Transverse colon (tissue), 4 donors: ENCODE data around the gene KCTD1. TPM values are rescaled to one million over a fixed set of nuclear protein-coding genes. Genes with fewer than 3 reads are reported as not detected.
A peak's percentile ranks its signal among the peaks of the same experiment; 100 is the strongest.

Experiments
- DNase-seq: peaks from one replicate; pipeline ENCODE4 v3.0.0-alpha.2; 2019
- H3K27ac ChIP-seq, 4 donors: fragments of 200-600 bp; sonication (generic); 2 replicates each; pipeline ENCODE4 v1.5.1; 2016 to 2018; ENCODE audit warnings: inconsistent platforms in 4 of 4
- H3K27me3 ChIP-seq: fragments of 200-600 bp; sonication (generic); 2 replicates; pipeline ENCODE4 v1.5.1; 2017; ENCODE audit warnings: inconsistent platforms
- H3K36me3 ChIP-seq, 4 donors: fragments of 200-600 bp; sonication (generic); 2 replicates each; pipeline ENCODE4 v1.5.1; 2017 to 2019; ENCODE audit warnings: inconsistent platforms in 4 of 4
- H3K4me1 ChIP-seq, 4 donors: fragments of 200-600 bp; sonication (generic); 2 replicates each; pipeline ENCODE4 v1.5.1; 2017 to 2020; ENCODE audit warnings: inconsistent platforms in 4 of 4
- H3K4me3 ChIP-seq, 4 donors: fragments of 200-600 bp; sonication (generic); 1 replicate in 1 of 4; 2 replicates in 3 of 4; pipeline versions ENCODE4 v1.5.1 to v1.6.1; 2017 to 2019; ENCODE audit warnings: inconsistent platforms in 4 of 4
- H3K9me3 ChIP-seq, 2 donors: fragments of 200-600 bp; sonication (generic); 2 replicates each; pipeline ENCODE4 v1.5.1; 2017 to 2019; ENCODE audit warnings: inconsistent platforms in 2 of 2
- EP300 ChIP-seq: sonication (generic); formaldehyde crosslinking; IDR thresholded peaks from one replicate; pipeline ENCODE4 v1.6.1; 2017; ENCODE audit warnings: antibody characterized with exemption, low read depth
- POLR2A ChIP-seq: fragments of 450-650 bp; IDR thresholded peaks from one replicate; pipeline ENCODE4 v1.6.1; 2016; ENCODE audit warnings: antibody characterized with exemption, mild to moderate bottlenecking, moderate library complexity
- POLR2AphosphoS5 ChIP-seq, 3 donors: sonication (generic); formaldehyde crosslinking; IDR thresholded peaks; one replicate each; pipeline ENCODE4 v1.6.1; 2016; ENCODE audit warnings: antibody characterized with exemption in 3 of 3
- WGBS, 2 donors: methylation state at CpG; one replicate each; pipeline ENCODE4 v1.1.5; 2018; ENCODE audit warnings: low coverage in 1 of 2; 5-methylcytosine and 5-hydroxymethylcytosine counted together
- in situ Hi-C, 4 donors: fragments of 200-750 bp; cut with MboI; loops; one replicate each; pipeline versions ENCODE4 v1.15.0 to v1.15.1; 2017; ENCODE audit warnings: low sequenced_read_pairs in 3 of 4, low pct_ligation_motif_present in 1 of 4, low pct_unique_long_range_greater_than_20kb in 1 of 4
- intact Hi-C: fragments of 100-400 bp; cut with DNase I; formaldehyde crosslinking; loops from one replicate; pipeline ENCODE4 v1.15.1; 2023; ENCODE audit warnings: low total_unique reads
- total RNA-seq, 4 donors: library from RNA; depleted of rRNA; stranded (reverse); fragments of >200 nt; gene quantifications; one replicate each; pipeline ENCODE4 v1.1.0, GENCODE V29; 2016
- TF ChIP-seq, protein P1 (sequence below), 5 experiments: fragments of 200-600 bp in 3 of 5; fragments of 450-650 bp in 2 of 5; sonication (generic) in 3 of 5; IDR thresholded peaks; 1 replicate in 2 of 5; 2 replicates in 3 of 5; pipeline ENCODE4 v1.5.1; 2016 to 2017; ENCODE audit warnings: antibody characterized with exemption in 5 of 5, inconsistent platforms in 3 of 5, mild to moderate bottlenecking in 2 of 5, moderate library complexity in 1 of 5

The KCTD1 gene
- total RNA-seq, 4 donors from 2014 or later = 9.0 to 42.3 (median 13.5) TPM

DNA sequence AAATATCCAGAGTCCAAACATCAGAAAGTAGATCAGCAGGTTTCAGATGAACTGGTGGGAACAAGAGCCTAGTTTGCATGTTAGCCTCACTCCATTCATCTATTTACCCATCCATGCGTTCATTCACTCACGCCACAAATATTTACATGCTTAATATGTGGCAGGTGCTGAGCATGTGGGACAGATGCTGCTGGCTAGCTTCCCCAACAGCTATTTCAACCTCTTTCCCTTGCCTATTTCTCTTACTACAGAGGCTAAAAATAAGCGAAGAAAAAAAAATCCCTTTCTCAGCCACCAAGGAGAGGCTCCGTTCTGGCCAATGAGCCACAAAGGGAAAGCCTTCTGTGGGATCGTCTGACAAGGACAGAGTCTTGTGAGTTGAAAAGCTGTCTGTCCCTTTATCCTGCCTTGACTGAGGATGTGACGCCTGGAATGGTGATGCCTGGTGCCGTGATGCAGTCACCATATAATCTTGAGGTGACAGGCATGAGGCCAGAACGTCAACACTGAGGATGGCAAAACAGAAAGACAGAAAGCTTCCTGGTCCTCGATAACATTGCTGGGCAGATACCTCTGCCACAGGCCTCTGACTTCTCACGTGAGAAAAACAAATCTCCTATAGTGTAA lies 78.2 kb downstream of the KCTD1 start:
- Histone ChIP-seq H3K4me1 (no peaks in the 10 kb centered on the region), H3K9me3 (no peaks in the 10 kb centered on the region), H3K27ac (no peak overlapping the region), H3K27me3 (no peaks in the 10 kb centered on the region), H3K4me3 (no peak overlapping the region), H3K36me3 (no peaks in the 10 kb centered on the region)
- 68 to 71% methylated on average over 8 to 10 of the region's 10 CpGs for WGBS, 2 donors
- TF ChIP-seq, protein P1, sequence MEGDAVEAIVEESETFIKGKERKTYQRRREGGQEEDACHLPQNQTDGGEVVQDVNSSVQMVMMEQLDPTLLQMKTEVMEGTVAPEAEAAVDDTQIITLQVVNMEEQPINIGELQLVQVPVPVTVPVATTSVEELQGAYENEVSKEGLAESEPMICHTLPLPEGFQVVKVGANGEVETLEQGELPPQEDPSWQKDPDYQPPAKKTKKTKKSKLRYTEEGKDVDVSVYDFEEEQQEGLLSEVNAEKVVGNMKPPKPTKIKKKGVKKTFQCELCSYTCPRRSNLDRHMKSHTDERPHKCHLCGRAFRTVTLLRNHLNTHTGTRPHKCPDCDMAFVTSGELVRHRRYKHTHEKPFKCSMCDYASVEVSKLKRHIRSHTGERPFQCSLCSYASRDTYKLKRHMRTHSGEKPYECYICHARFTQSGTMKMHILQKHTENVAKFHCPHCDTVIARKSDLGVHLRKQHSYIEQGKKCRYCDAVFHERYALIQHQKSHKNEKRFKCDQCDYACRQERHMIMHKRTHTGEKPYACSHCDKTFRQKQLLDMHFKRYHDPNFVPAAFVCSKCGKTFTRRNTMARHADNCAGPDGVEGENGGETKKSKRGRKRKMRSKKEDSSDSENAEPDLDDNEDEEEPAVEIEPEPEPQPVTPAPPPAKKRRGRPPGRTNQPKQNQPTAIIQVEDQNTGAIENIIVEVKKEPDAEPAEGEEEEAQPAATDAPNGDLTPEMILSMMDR (IDR thresholded peaks at IDR 0.05) = no peak
- TF ChIP-seq POLR2AphosphoS5 (IDR thresholded peaks at IDR 0.05) (no peak), EP300 (no peak), POLR2A (no peak)
- DNase-seq = no peak
- in situ Hi-C loops = no loop called here
- intact Hi-C loops = no loop called here

- in situ Hi-C loops = no loop called here
- TF ChIP-seq, protein P1 (IDR thresholded peaks at IDR 0.05) = peak in 4 of 5 experiments; percentile 33 to 45 (median 36)
- no peak for TF ChIP-seq POLR2A
- no peaks in the 10 kb centered on the region for H3K27me3 ChIP-seq
- DNase-seq = peak; percentile 20
- no peaks in the 10 kb centered on the region for H3K4me1 ChIP-seq
- 54 to 59% methylated on average over 4 of the region's 4 CpGs for WGBS, 2 donors
- intact Hi-C loops = no loop called here
- H3K36me3 ChIP-seq = no peaks in the 10 kb centered on the region
- no peaks in the 10 kb centered on the region for H3K9me3 ChIP-seq
- H3K4me3 ChIP-seq = no peak overlapping the region
- H3K27ac ChIP-seq = no peak overlapping the region
These were observed 79.4 kb downstream of the KCTD1 start for GRCh38 chr18:26468931-26469340.

DNA sequence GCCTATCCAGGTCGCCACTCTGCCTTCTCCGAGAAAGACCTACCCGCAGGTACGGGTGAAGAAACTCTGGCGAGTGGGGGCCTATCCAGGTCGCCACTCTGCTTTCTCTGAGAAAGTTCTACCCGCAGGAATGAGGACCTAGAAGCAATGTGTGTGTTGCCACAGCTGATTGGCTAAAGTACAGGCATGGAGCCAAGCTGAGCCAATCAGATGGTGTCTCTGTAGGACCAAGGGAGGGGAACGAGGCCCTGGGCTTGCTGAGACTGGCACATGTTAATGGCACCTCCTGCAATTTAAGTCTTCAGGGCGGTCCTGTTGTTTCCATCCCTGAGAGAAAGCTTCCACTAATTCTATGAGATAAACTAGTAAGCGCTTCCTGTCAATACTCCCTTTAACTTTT lies 82.3 kb downstream of the KCTD1 start:
- in situ Hi-C loops = no loop called here
- Histone ChIP-seq H3K27me3 (no peaks in the 10 kb centered on the region), H3K9me3 (no peaks in the 10 kb centered on the region), H3K27ac (no peak overlapping the region), H3K4me1 (no peaks in the 10 kb centered on the region), H3K4me3 (no peak overlapping the region), H3K36me3 (no peaks in the 10 kb centered on the region)
- intact Hi-C loops = no loop called here
- 93% methylated on average over 10 of the region's 10 CpGs; no CpG with 5 or more reads in 1 of the 2 donors for WGBS, 2 donors
- DNase-seq = no peak
- TF ChIP-seq, protein P1 (IDR thresholded peaks at IDR 0.05) = no peak
- TF ChIP-seq POLR2A (no peak), EP300 (no peak), POLR2AphosphoS5 (IDR thresholded peaks at IDR 0.05) (no peak)

DNA sequence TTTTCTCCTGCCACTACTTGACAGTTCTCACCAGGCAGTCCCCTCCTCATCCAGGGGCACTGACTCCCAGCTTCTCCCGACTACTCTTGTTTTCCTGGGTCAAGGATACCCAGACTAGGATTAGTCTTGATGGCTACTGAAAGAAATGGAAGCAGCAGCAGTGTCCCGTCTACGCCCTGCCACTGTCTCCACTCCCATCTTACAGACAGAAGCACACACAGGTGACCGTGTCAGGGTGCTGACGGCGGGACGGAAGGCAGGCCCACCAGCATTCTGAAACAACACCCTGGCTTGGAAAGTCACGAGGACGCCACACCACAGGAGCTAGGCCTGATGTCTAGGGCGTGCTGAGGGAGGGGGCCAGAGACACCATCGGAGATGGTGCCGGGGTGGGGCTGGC lies 82.9 kb downstream of the KCTD1 start:
- Histone ChIP-seq H3K4me1 (no peaks in the 10 kb centered on the region), H3K27ac (no peak overlapping the region), H3K36me3 (no peaks in the 10 kb centered on the region), H3K27me3 (no peaks in the 10 kb centered on the region), H3K4me3 (no peak overlapping the region), H3K9me3 (no peaks in the 10 kb centered on the region)
- no peak for TF ChIP-seq POLR2A
- TF ChIP-seq, protein P1 (IDR thresholded peaks at IDR 0.05) = no peak
- no peak for TF ChIP-seq POLR2AphosphoS5 (IDR thresholded peaks at IDR 0.05)
- no peak for TF ChIP-seq EP300
- WGBS, 2 donors = 98% methylated on average over 11 of the region's 12 CpGs; no CpG with 5 or more reads in 1 of the 2 donors
- intact Hi-C loops (no loop called here), in situ Hi-C loops (no loop called here)
- no peak for DNase-seq
